GM18870 (cell line): ENCODE results near the gene FZR1.
"Not testable (repeated sequence)": the region's sequence is repeated elsewhere in the genome, so short reads cannot be mapped to it uniquely, and the experiment has no call there.

Source experiments
- ATAC-seq: cut with Tn5 transposase; IDR thresholded peaks from one replicate; pipeline ENCODE4 v1.9.1; 2021; ENCODE audit warnings: moderate library complexity; ENCODE audit not compliant: unreplicated experiment

The FZR1 gene

DNA sequence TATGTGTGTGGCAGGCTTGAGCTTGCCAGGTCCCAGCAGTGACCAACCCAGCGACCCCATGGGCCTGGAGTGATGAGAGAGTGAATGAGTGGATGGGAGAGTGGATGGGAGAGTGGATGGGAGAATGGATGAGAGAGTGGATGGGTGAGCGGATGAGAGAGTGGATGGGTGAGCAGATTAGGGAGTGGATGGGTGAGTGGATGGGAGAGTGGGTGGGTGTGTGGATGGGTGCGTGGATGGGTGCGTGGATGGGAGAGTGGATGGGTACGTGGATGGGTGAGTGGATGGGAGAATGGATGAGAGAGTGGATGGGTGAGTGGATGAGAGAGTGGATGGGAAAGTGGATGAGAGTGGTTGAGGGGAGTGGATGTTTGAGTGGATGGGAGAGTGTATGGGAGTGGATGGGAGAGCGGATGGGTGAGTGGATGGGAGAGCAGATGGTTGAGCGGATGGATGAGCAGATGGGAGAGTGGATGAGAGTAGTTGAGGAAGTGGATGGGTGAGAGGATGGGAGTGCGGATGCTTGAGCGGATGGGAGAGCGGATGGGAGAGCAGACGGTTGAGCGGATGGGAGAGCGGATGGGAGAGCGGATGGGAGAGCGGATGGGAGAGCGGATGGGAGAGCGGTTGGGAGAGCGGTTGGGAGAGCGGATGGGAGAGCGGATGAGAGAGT, 22.6 kb downstream of the FZR1 start:
- ATAC-seq, result no peak

GRCh38 chr19:3529299-3529698, 23.2 kb downstream of the FZR1 start:
- not testable (repeated sequence) for ATAC-seq

DNA sequence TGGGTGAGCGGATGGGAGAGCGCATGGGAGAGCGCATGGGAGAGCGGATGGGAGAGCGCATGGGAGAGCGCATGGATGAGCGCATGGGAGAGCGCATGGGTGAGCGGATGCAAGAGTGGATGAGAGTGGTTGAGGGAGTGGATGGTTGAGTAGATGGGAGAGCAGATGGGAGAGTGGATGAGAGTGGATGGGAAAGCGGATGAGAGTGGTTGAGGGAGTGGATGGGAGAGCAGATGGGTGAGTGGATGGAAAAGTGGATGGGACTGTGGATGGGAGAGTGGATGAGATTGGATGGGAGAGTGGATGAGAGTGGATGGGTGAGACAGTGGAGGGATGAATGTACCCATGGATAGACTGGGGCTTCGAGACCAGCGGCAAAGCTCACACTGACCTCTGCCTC, 24.3 kb downstream of the FZR1 start:
- no peak for ATAC-seq

GRCh38 chr19:3531716-3532115, 25.6 kb downstream of the FZR1 start:
- no peak for ATAC-seq

DNA sequence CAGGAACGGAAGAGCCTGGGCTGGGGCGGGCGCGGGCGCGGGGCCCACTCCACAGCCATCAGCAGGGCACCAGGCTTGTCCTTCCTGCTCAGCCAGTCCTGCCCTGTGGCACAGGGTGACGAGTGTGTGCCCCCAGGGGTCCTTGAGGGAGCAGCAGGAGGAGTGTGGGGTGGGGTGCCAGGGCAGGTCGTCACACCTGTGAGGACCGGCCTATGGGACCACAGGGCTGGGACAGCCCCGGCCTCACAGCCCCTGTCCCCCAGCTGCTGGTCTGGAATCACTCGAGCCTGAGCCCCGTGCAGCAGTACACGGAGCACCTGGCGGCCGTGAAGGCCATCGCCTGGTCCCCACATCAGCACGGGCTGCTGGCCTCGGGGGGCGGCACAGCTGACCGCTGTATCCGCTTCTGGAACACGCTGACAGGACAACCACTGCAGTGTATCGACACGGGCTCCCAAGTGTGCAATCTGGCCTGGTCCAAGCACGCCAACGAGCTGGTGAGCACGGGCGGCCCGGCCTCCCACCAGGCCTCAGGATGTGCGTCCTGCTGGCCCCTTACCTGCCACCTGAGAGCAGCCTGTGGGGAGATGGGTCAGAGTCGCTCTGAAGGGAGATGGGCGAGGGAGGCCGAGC, 26.2 kb downstream of the FZR1 start:
- ATAC-seq, result no peak

GRCh38 chr19:3533033-3533432, 26.9 kb downstream of the FZR1 start:
- ATAC-seq, result no peak

DNA sequence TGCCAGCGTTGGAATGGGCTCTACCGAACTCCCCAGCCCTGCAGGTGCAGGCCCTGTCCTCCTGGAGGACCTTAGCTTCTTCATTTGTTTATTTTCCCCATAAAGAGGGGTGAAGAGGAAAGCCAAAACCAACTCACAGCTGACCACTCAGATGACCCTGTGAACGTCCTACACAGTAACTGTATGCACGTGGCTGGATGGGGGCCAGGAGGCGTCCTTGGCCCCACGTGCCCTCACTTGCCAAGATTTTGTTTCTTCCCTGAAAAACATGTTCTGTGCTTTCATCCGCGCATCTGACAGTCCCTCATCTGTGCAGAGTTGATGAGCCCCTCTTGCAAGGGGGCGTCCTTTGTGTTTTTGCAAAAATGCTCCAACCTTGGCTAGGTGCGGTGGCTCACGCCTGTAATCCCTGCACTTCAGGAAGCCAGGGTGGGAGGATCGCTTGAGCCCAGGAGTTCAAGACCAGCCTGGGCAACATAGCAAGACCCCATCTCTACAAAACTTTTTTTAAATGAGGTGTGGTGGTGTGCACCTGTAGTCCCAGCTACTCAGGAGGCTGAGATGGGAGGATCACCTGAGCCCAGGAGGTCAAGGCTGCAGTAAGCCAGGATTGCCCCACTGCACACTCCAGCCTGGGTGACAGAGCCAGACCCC, 27.6 kb downstream of the FZR1 start:
- ATAC-seq, result no peak

DNA sequence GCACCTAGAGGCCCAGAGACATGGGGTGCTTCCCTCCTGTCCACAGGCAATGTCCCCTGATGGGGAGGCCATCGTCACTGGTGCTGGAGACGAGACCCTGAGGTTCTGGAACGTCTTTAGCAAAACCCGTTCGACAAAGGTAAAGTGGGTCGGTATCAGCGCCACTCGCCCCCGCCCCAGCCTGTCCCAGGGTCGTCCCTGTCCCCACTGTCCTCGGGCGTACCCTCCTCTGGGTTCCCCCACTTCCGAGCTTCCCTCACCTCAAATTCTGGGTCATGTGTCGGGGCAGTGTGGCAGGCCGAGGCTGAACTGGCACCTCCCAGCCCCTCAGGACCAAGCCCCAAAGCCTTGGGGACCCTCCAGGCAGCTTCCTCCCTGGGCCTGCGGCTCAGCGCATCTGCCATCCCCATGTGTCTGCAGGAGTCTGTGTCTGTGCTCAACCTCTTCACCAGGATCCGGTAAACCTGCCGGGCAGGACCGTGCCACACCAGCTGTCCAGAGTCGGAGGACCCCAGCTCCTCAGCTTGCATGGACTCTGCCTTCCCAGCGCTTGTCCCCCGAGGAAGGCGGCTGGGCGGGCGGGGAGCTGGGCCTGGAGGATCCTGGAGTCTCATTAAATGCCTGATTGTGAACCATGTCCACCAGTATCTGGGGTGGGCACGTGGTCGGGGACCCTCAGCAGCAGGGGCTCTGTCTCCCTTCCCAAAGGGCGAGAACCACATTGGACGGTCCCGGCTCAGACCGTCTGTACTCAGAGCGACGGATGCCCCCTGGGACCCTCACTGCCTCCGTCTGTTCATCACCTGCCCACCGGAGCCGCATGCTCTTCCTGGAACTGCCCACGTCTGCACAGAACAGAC, 28.5 kb downstream of the FZR1 start:
- ATAC-seq, result no peak

GRCh38 chr19:3535235-3535535, 29.1 kb downstream of the FZR1 start:
- no peak for ATAC-seq

- no peak for ATAC-seq
Measured at GRCh38 chr19:3535563-3535965, 29.5 kb downstream of the FZR1 start.

GRCh38 chr19:3535981-3536380, 29.9 kb downstream of the FZR1 start:
- ATAC-seq, result no peak

DNA sequence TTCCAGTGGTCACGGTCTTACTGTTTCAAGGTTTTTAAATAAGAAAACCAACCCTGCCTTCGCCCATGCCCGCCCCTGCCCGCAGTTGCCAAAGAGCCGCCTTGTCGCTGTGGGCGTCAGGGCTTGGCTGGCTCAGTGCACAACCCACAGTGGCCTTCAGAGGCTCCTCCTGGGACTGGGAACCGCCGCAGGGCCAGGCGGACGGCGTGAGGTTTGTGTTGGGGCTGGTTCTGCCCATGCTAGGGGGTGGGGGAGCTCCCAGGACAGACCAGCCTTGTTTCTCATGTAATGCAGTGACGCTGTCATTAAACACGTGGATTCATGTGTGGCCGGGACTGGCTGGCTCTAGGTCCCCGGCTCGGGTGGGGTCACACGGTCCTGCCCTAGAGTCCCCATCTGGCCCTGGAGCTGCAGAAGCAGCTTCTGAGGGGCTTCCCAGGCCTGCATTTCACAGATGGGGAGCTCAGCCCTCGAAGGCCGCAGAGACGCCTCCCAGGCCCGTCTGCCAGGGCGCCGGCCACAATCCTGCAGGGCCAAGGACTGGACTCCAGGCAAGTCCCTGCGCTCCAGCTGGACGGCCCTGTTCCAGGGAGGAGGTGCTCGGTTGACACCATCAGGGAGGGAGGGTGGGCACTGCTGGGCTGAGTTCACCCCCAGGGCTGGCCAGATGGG, 30.5 kb downstream of the FZR1 start:
- no peak for ATAC-seq

DNA sequence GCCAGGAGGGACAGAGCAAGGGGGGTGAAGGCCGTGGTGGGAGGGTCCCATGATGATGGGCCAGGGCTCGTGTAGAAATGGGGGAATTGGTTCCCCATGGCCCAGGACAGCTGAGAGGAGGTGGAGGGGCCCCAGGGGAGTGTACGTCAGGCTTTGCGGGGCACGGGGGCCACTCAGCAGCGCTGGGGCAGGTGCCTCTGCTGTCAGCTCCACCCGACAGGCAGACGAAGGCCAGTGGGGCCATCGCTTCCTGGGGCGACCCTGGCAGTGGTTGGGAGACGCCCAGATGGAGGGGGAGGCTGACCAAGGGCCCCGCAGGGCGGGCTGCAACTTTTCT, 31.0 kb downstream of the FZR1 start:
- ATAC-seq, result no peak

- ATAC-seq, result no peak
Measured at GRCh38 chr19:3537438-3538240, 31.5 kb downstream of the FZR1 start.

- ATAC-seq, result no peak
Measured at GRCh38 chr19:3538258-3538929, 32.3 kb downstream of the FZR1 start.

DNA sequence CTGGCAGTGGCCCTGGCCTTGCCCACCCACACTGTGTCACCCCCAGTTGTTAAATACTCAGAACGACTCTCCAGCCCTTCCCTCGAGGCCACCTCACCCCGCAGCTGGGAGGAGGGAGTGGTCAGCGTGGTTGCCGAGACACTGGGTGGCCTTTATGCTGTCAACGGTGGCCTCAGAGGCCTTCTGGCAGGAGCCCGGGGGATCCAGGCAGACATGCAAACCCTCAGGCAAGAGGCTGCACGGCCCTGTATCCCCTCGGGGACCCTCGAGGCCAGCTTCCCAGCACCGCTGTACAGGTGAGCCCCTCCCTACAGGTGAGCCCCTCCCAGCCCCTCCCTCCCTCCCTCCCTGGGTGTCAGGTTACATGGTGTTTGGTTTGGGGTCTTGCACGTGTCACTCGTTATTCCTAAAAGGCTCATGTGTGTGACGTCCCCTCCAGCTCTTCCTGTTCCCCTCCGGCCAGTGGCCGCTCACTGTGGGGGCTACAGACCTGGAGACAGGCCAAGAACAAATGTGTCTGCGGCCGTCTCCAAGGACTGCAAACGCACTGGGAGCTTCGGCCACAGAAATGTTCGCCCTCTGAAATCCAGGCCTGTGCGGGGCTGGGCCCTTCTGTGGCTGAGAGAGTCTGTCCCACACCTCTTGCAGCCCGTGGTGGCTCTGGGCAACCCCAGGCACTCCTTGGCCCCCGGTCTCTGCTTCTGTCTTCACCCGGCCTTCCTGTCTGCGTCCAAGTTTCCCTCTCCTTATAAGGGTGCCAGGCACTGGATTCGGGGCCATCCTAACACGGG, 33.0 kb downstream of the FZR1 start, which contains the start of gene TEKTIP1:
Gene TEKTIP1 (plus strand): TSS at position 210 of the 791 bp plus-strand sequence. CDS start 4 bp downstream, at position 214.
- ATAC-seq, result no peak

- ATAC-seq, result no peak
Measured at GRCh38 chr19:3539756-3540118, 33.6 kb downstream of the FZR1 start.

- no peak for ATAC-seq
Measured at GRCh38 chr19:3543150-3544057, 37.3 kb downstream of the FZR1 start.
